Ovary (tissue), 9 donors: ENCODE data around the gene CRACR2A. TPM values are rescaled to one million over a fixed set of nuclear protein-coding genes. Genes with fewer than 3 reads are reported as not detected.

Source experiments
- DNase-seq, 5 donors: peaks; one replicate each; pipeline ENCODE4 v3.0.0-alpha.2; 2019 to 2020
- H3K27ac ChIP-seq, 2 donors: fragments of 200-600 bp; one replicate each; pipeline versions ENCODE4 v1.5.1 to v1.8.0; 2019 to 2022
- H3K27me3 ChIP-seq: fragments of 200-600 bp; one replicate; pipeline ENCODE4 v1.8.0; 2022
- H3K36me3 ChIP-seq: fragments of 200-600 bp; sonication (generic); one replicate; pipeline ENCODE4 v1.5.1; 2019
- H3K4me1 ChIP-seq: one replicate; pipeline ENCODE4 v1.8.1; 2013; ENCODE audit warnings: mild to moderate bottlenecking, moderate library complexity; ENCODE audit not compliant: insufficient read depth
- H3K4me3 ChIP-seq: fragments of 200-600 bp; sonication (generic); one replicate; pipeline ENCODE4 v1.5.1; 2017
- H3K9me3 ChIP-seq, 2 donors: fragments of 200-600 bp in 1 of 2; sonication (generic) in 1 of 2; one replicate each; pipeline versions ENCODE4 v1.5.1 to v1.8.1; 2013 to 2019; ENCODE audit warnings: mild to moderate bottlenecking in 1 of 2, moderate library complexity in 1 of 2
- EP300 ChIP-seq: sonication (generic); formaldehyde crosslinking; IDR thresholded peaks from one replicate; pipeline ENCODE4 v1.6.1; 2017; ENCODE audit warnings: antibody characterized with exemption
- POLR2A ChIP-seq: fragments of 450-650 bp; IDR thresholded peaks from one replicate; pipeline ENCODE4 v1.6.1; 2017; ENCODE audit warnings: antibody characterized with exemption, mild to moderate bottlenecking, moderate library complexity
- WGBS, 3 donors: extraction: QIAGEN DNeasy Blood & Tissue Kit in 1 of 3; methylation state at CpG; one replicate each; pipeline versions ENCODE4 v1.1.5 to v1.1.7; 2013 to 2017; 5-methylcytosine and 5-hydroxymethylcytosine counted together
- intact Hi-C, 4 donors: fragments of 100-400 bp; cut with DNase I; formaldehyde crosslinking; loops; one replicate each; pipeline versions ENCODE4 v1.11.0 to v1.15.1; 2022 to 2023
- polyA plus RNA-seq, 2 donors: library from polyadenylated mRNA; stranded (reverse); fragments of 200-250 nt in 1 of 2; fragments of 350-450 nt in 1 of 2; fragmentation: Illumina TruSeq in 1 of 2; extraction: RNeasy Lipid Tissue Mini Kit (QIAGEN cat#74804) in 1 of 2; gene quantifications; one replicate each; pipeline ENCODE4 v1.2.3, GENCODE V29; 2013 to 2014
- total RNA-seq, 7 donors: library from RNA; depleted of rRNA in 2 of 7; stranded (reverse); fragments of >200 nt in 2 of 7; fragmentation: NEBNext Ultra II Directional in 3 of 7; extraction: Animal tissue kit (Norgen Biotek cat#: 25700) in 3 of 7; gene quantifications; one replicate each; pipeline versions ENCODE4 v1.1.0 to v1.2.4, GENCODE V29; 2016 to 2023
- TF ChIP-seq, protein P1 (sequence below), 3 donors: fragments of 450-650 bp in 2 of 3; fragments of 200-600 bp in 1 of 3; IDR thresholded peaks; one replicate each; pipeline versions ENCODE4 v1.5.1 to v1.8.0; 2016 to 2022; ENCODE audit warnings: antibody characterized with exemption in 3 of 3, mild to moderate bottlenecking in 1 of 3
- donor health status: DM: no; HTN: no; CAD: no; lungs with moderate emphysema.
- donor health status: DM: no; HTN: no; CAD: no.
- donor health status: Bipolar disorder and iron deficiency.
- donor health status: DM: yes; HTN: yes; CAD: no.
- donor health status: DM: no; HTN: no; CAD: no.
- donor health status: DM: yes; HTN: yes; CAD: no.

The CRACR2A gene
- total and polyA plus RNA-seq, 9 donors: 1.8 to 7.7 (median 4.4) TPM

DNA sequence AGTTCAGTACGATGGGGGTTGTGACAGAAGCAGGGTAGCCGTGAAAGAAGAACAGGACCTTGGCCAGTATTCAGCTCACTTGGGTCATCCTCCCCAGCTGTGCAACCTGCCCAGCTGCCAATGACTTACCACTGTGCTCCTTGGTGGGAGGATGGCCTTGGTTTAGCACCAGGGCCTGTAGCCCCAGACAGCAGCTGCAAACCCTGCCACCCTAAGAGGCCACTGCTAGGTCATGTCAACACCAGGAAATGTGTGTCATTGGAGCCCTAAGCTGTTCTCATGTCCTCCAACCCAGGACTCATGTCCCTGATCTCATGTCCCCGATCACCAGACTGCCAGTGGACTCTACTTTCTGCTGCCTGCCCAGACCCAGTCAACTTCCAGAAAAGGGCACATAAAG, 3.0 kb upstream of the CRACR2A start:
- no peaks in the 10 kb centered on the region for H3K36me3 ChIP-seq
- H3K27ac ChIP-seq: no peak overlapping the region
- H3K27me3 ChIP-seq: no peaks in the 10 kb centered on the region
- H3K4me1 ChIP-seq: peaks cover 9% of the 10 kb centered on the region
- no peak overlapping the region for H3K4me3 ChIP-seq
- WGBS, 3 donors: 68 to 77% (median 74%) methylated on average over 3 of the region's 3 CpGs
- H3K9me3 ChIP-seq: no peaks in the 10 kb centered on the region
- intact Hi-C loops: no loop called here
- DNase-seq: no peak
- TF ChIP-seq, protein P1, sequence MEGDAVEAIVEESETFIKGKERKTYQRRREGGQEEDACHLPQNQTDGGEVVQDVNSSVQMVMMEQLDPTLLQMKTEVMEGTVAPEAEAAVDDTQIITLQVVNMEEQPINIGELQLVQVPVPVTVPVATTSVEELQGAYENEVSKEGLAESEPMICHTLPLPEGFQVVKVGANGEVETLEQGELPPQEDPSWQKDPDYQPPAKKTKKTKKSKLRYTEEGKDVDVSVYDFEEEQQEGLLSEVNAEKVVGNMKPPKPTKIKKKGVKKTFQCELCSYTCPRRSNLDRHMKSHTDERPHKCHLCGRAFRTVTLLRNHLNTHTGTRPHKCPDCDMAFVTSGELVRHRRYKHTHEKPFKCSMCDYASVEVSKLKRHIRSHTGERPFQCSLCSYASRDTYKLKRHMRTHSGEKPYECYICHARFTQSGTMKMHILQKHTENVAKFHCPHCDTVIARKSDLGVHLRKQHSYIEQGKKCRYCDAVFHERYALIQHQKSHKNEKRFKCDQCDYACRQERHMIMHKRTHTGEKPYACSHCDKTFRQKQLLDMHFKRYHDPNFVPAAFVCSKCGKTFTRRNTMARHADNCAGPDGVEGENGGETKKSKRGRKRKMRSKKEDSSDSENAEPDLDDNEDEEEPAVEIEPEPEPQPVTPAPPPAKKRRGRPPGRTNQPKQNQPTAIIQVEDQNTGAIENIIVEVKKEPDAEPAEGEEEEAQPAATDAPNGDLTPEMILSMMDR (IDR thresholded peaks at IDR 0.05): no peak
- TF ChIP-seq POLR2A (no peak), EP300 (no peak)

DNA sequence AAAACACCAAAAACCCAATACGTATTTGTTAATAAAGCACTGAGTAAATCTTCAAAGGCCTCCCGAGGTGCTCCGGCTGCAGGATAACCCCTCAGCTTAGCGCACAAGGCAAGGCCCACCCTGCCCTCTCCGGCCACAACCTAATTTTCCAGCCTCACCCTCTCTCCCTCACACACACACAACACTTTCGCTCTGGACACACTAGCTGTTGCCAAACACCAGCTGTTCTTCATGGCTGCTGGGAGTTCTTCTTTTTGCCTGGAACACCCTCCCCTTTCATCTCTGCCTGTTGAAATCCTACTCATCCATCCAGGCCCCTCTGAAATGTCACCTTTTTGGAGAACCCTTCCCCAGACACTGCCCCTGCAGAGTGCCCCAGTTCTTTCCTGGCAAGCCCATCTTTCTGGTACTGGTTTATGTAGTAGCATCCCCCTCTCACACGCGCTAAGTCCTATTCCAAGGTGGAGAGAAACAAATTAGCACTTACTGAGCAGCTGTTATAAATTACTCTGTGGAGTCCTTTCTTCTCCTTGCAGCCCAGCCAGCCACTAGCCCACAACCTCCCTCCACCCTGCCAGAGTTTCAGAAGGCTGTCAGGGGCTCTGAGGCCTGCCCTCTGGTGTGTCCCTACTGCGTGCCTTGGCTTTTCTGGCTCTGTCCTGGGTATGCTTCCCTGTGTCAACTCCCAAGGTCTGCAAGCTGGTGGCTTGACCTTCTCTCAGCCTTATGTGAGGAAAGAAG, 805 bp upstream of the CRACR2A start:
- Histone ChIP-seq H3K4me1 (peaks cover 9% of the 10 kb centered on the region), H3K9me3 (no peaks in the 10 kb centered on the region), H3K27me3 (no peaks in the 10 kb centered on the region), H3K36me3 (no peaks in the 10 kb centered on the region), H3K27ac (peak overlapping the region in 1 of 2 donors; percentile 70), H3K4me3 (peak overlapping the region; percentile 36)
- TF ChIP-seq EP300 (no peak), POLR2A (no peak)
- TF ChIP-seq, protein P1 (IDR thresholded peaks at IDR 0.05): no peak
- DNase-seq: peak; percentile 48 to 71 (median 58)
- intact Hi-C loops: no loop called here
- WGBS, 3 donors: 22 to 26% (median 23%) methylated on average over 9 of the region's 9 CpGs

DNA sequence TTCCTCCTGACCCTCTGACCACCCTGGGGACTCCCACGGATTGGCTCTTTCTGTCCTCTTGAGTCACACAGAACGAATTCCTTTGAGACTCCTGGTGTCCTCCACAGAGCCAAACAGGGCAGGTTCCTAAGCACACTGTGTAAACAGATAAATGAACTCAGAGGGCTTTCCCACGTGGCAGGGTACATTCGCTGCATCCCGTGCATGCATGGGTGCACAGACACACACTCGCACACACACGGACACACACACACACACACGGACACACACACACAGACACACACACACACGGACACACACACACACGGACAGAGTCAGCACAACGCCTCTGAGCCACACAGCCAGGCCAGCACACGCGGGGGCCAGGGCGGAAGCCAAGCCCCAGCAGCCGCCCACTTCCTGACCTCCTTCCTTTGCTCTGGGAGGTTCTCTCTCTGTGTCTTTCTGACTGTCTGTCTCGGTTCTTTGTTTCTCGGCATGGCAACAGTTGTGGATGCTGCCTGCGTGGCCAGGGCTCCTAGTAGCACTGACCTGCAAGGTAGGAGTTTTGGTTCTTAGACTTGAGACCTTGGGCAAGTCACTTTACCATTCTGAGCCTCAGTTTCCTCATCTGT, 706 bp downstream of the CRACR2A start:
- Histone ChIP-seq H3K4me3 (peak overlapping the region; percentile 36), H3K9me3 (no peaks in the 10 kb centered on the region), H3K27me3 (no peaks in the 10 kb centered on the region), H3K36me3 (no peaks in the 10 kb centered on the region), H3K4me1 (peaks cover 9% of the 10 kb centered on the region), H3K27ac (no peak overlapping the region)
- TF ChIP-seq EP300 (no peak), POLR2A (no peak)
- TF ChIP-seq, protein P1 (IDR thresholded peaks at IDR 0.05): no peak
- WGBS, 3 donors: 45 to 57% (median 51%) methylated on average over 18 of the region's 18 CpGs
- intact Hi-C loops: no loop called here
- peak in 4 of 5 donors; percentile 20 to 59 (median 33) for DNase-seq

DNA sequence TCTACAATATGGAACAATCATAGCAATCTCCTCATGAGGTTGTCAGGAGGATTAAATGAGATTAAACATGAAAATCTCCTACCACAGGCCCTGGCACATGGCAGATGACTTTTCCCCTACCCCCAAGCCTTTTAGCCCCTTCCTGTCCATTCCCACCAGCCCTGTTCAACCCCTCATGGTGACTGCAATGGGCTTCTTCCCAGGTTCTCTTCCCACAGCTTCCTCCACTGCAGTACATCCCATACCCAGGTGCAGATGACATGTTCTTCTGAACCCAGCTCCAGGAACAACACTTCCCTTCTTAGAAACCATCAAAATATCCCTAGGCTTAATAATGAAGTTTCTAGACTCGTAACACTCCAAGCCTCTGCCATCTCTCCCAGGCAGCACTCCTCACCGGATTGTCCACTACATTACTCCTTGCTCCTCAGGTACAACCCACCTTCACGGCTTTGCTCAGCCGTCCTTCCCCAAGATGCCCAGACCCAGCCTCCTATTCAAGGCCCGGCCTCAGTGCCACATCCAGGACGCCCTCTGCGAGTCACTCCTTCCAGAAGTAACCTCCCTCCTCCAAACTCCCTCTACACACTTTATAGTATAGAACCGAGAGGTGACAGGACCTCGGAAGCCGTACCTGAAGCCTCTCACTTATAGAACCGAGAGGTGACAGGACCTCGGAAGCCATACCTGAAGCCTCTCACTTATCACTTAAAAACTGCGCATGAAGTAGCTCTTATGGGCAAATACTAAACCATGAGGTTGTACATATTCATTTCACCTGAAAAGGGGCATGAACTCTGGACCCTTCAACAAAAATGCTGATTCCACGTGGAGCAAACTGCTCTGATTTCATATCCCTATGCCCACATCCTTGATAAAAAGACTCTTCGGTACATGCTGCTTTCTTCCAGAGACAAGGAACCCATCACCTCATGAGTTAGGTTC, 1.5 kb downstream of the CRACR2A start:
- intact Hi-C loops: no loop called here
- TF ChIP-seq, protein P1 (IDR thresholded peaks at IDR 0.05): no peak
- TF ChIP-seq POLR2A (no peak), EP300 (no peak)
- Histone ChIP-seq H3K4me3 (no peak overlapping the region), H3K4me1 (peaks cover 9% of the 10 kb centered on the region), H3K27ac (no peak overlapping the region), H3K27me3 (no peaks in the 10 kb centered on the region), H3K9me3 (no peaks in the 10 kb centered on the region), H3K36me3 (no peaks in the 10 kb centered on the region)
- no peak for DNase-seq
- WGBS, 3 donors: 94 to 97% (median 97%) methylated on average over 15 of the region's 15 CpGs
